Measurements from ENCODE around the gene UQCR11. TPM values are rescaled to one million over a fixed set of nuclear protein-coding genes. Genes with fewer than 3 reads are reported as not detected.
"Not testable (repeated sequence)": the region's sequence is repeated elsewhere in the genome, so short reads cannot be mapped to it uniquely, and the experiment has no call there.

UQCR11 gene
- total and polyA plus RNA-seq, 5 experiments from 2014 or later: 130 to 646 (median 545) TPM

- no peak overlapping the region for H3K27ac Mint-ChIP-seq
- no peaks in the 10 kb centered on the region for H3K27me3 Mint-ChIP-seq
- H3K36me3 Mint-ChIP-seq: peaks cover 0 to 30% (median 0%) of the 10 kb centered on the region in 3 donors
- ATAC-seq (no peak), DNase-seq (no peak)
- POLR2A ChIA-PET: no interaction called here
- H3K9me3 Mint-ChIP-seq: peaks cover 0 to 4% (median 0%) of the 10 kb centered on the region in 9 donors
- H3K4me3 Mint-ChIP-seq: no peak overlapping the region
- H3K4me1 Mint-ChIP-seq: peaks cover 14 to 28% (median 24%) of the 10 kb centered on the region in 4 donors
Measured at GRCh38 chr19:1647501-1648458, 42.5 kb upstream of the UQCR11 start.

GRCh38 chr19:1646659-1647453, 41.6 kb upstream of the UQCR11 start:
- H3K4me3 Mint-ChIP-seq: no peak overlapping the region
- POLR2A ChIA-PET: no interaction called here
- no peaks in the 10 kb centered on the region for H3K27me3 Mint-ChIP-seq
- peaks cover 0 to 35% (median 0%) of the 10 kb centered on the region in 3 donors for H3K36me3 Mint-ChIP-seq
- H3K27ac Mint-ChIP-seq: peak overlapping the region in 2 of 10 donors; percentile 38 to 63
- peaks cover 16 to 34% (median 24%) of the 10 kb centered on the region in 4 donors for H3K4me1 Mint-ChIP-seq
- peaks cover 0 to 4% (median 0%) of the 10 kb centered on the region in 9 donors for H3K9me3 Mint-ChIP-seq
- ATAC-seq: no peak
- DNase-seq: no peak

- Mint-ChIP-seq H3K4me3 (no peak overlapping the region), H3K27ac (peak overlapping the region in 1 of 10 donors; percentile 63), H3K27me3 (no peaks in the 10 kb centered on the region)
Measured at GRCh38 chr19:1646149-1646548, 40.9 kb upstream of the UQCR11 start.

GRCh38 chr19:1645299-1645698, 40.0 kb upstream of the UQCR11 start:
- POLR2A ChIA-PET: interaction anchor here (0.5 kb wide), 1 partner anchor 97 kb away, joined by 4 read pairs; no protein-coding TSS in a partner anchor
- ATAC-seq (no peak), DNase-seq (no peak)
- H3K36me3 Mint-ChIP-seq: peaks cover 0 to 45% (median 0%) of the 10 kb centered on the region in 3 donors
- H3K4me1 Mint-ChIP-seq: peaks cover 8 to 28% (median 15%) of the 10 kb centered on the region in 4 donors
- H3K27ac Mint-ChIP-seq: no peak overlapping the region
- no peaks in the 10 kb centered on the region for H3K27me3 Mint-ChIP-seq
- H3K4me3 Mint-ChIP-seq: no peak overlapping the region
- H3K9me3 Mint-ChIP-seq: peaks cover 0 to 2% (median 0%) of the 10 kb centered on the region in 9 donors

More at GRCh38 chr19:1646149-1646548, 40.9 kb upstream of the UQCR11 start:
- H3K4me1 Mint-ChIP-seq: peaks cover 14 to 34% (median 22%) of the 10 kb centered on the region in 4 donors
- H3K36me3 Mint-ChIP-seq: peaks cover 0 to 40% (median 0%) of the 10 kb centered on the region in 3 donors
- no peak for ATAC-seq
- POLR2A ChIA-PET: no interaction called here
- no peak for DNase-seq
- peaks cover 0 to 2% (median 0%) of the 10 kb centered on the region in 9 donors for H3K9me3 Mint-ChIP-seq

GRCh38 chr19:1644070-1644469, 38.8 kb upstream of the UQCR11 start:
- DNase-seq (no peak), ATAC-seq (no peak)
- peaks cover 8 to 25% (median 15%) of the 10 kb centered on the region in 4 donors for H3K4me1 Mint-ChIP-seq
- peaks cover 0 to 2% (median 0%) of the 10 kb centered on the region in 9 donors for H3K9me3 Mint-ChIP-seq
- H3K27ac Mint-ChIP-seq: no peak overlapping the region
- POLR2A ChIA-PET: interaction anchor here (0.6 kb wide), 1 partner anchor 323 kb away, joined by 3 read pairs; no protein-coding TSS in a partner anchor
- H3K4me3 Mint-ChIP-seq: no peak overlapping the region
- peaks cover 0 to 48% (median 3%) of the 10 kb centered on the region in 3 donors for H3K36me3 Mint-ChIP-seq
- no peaks in the 10 kb centered on the region for H3K27me3 Mint-ChIP-seq

GRCh38 chr19:1640893-1641448, 35.7 kb upstream of the UQCR11 start:
- Mint-ChIP-seq H3K36me3 (peaks cover 0 to 65% (median 8%) of the 10 kb centered on the region in 3 donors), H3K4me1 (peaks cover 8 to 31% (median 12%) of the 10 kb centered on the region in 4 donors)
- H3K9me3 Mint-ChIP-seq, DNase-seq, H3K4me3 Mint-ChIP-seq, H3K27ac Mint-ChIP-seq, POLR2A ChIA-PET, ATAC-seq, H3K27me3 Mint-ChIP-seq: not testable (repeated sequence)

GRCh38 chr19:1636325-1637236, 31.3 kb upstream of the UQCR11 start:
- H3K27me3 Mint-ChIP-seq: no peaks in the 10 kb centered on the region
- no peaks in the 10 kb centered on the region for H3K9me3 Mint-ChIP-seq
- POLR2A ChIA-PET: no interaction called here
- no peak overlapping the region for H3K4me3 Mint-ChIP-seq
- DNase-seq: no peak
- ATAC-seq: no peak
- H3K36me3 Mint-ChIP-seq: peaks cover 0 to 64% (median 8%) of the 10 kb centered on the region in 3 donors
- peak overlapping the region in 1 of 10 donors; percentile 15 for H3K27ac Mint-ChIP-seq
- H3K4me1 Mint-ChIP-seq: peaks cover 6 to 25% (median 10%) of the 10 kb centered on the region in 4 donors

- no peak overlapping the region for H3K4me3 Mint-ChIP-seq
- no peaks in the 10 kb centered on the region for H3K27me3 Mint-ChIP-seq
- H3K4me1 Mint-ChIP-seq: peaks cover 5 to 26% (median 9%) of the 10 kb centered on the region in 4 donors
- H3K9me3 Mint-ChIP-seq: no peaks in the 10 kb centered on the region
- POLR2A ChIA-PET: interaction anchor here (0.5 kb wide), 1 partner anchor 28 kb away, joined by 8 read pairs; no protein-coding TSS in a partner anchor
- H3K36me3 Mint-ChIP-seq: peaks cover 0 to 52% (median 8%) of the 10 kb centered on the region in 3 donors
- peak overlapping the region in 1 of 10 donors; percentile 34 for H3K27ac Mint-ChIP-seq
- ATAC-seq: no peak
- DNase-seq: no peak
Measured at GRCh38 chr19:1634938-1635243, 29.6 kb upstream of the UQCR11 start.

- H3K27ac Mint-ChIP-seq: peak overlapping the region in 1 of 10 donors; percentile 15
- POLR2A ChIA-PET: interaction anchor here (0.5 kb wide), 1 partner anchor 29 kb away, joined by 8 read pairs; no protein-coding TSS in a partner anchor
- H3K4me1 Mint-ChIP-seq: peaks cover 2 to 22% (median 5%) of the 10 kb centered on the region in 4 donors
Measured at GRCh38 chr19:1634242-1634937, 29.1 kb upstream of the UQCR11 start.

GRCh38 chr19:1633269-1633826, 28.1 kb upstream of the UQCR11 start:
- H3K36me3 Mint-ChIP-seq: peaks cover 0 to 38% (median under 1%) of the 10 kb centered on the region in 3 donors
- POLR2A ChIA-PET: no interaction called here
- DNase-seq (no peak), ATAC-seq (no peak)
- peaks cover 0 to 15% (median 5%) of the 10 kb centered on the region in 4 donors for H3K4me1 Mint-ChIP-seq
- no peak overlapping the region for H3K4me3 Mint-ChIP-seq
- H3K9me3 Mint-ChIP-seq: no peaks in the 10 kb centered on the region
- H3K27ac Mint-ChIP-seq: no peak overlapping the region
- no peaks in the 10 kb centered on the region for H3K27me3 Mint-ChIP-seq

More at GRCh38 chr19:1634242-1634937, 29.1 kb upstream of the UQCR11 start:
- H3K36me3 Mint-ChIP-seq: peaks cover 0 to 47% (median 5%) of the 10 kb centered on the region in 3 donors
- no peaks in the 10 kb centered on the region for H3K9me3 Mint-ChIP-seq
- H3K4me3 Mint-ChIP-seq: no peak overlapping the region
- H3K27me3 Mint-ChIP-seq: no peaks in the 10 kb centered on the region
- no peak for ATAC-seq
- no peak for DNase-seq

All from naive thymus-derived CD8-positive, alpha-beta T cell (primary cell).